Karpas-422 (cell line): ENCODE measurements around the gene BPIFB2. TPM values are rescaled to one million over a fixed set of nuclear protein-coding genes. Genes with fewer than 3 reads are reported as not detected.

Experiments
- DNase-seq: peaks from one replicate; pipeline ENCODE4 v3.0.0-alpha.2; 2015
- H2AFZ ChIP-seq: fragments of 200-600 bp; sonication (generic); 2 replicates; pipeline ENCODE4 v1.6.1; 2014; ENCODE audit warnings: antibody characterized with exemption, low read length, mixed read lengths
- H3K27ac ChIP-seq: fragments of 200-600 bp; sonication (generic); 2 replicates; pipeline ENCODE4 v1.5.1; 2014; ENCODE audit warnings: mild to moderate bottlenecking, low read length, moderate library complexity
- H3K27me3 ChIP-seq: fragments of 200-600 bp; sonication (generic); 2 replicates; pipeline ENCODE4 v1.6.1; 2014; ENCODE audit warnings: low read length, mixed read lengths
- H3K36me3 ChIP-seq: fragments of 200-600 bp; sonication (generic); 2 replicates; pipeline ENCODE4 v1.6.1; 2014; ENCODE audit warnings: low read length, mixed read lengths; ENCODE audit not compliant: insufficient read depth
- H3K4me1 ChIP-seq: fragments of 200-600 bp; sonication (generic); 2 replicates; pipeline ENCODE4 v1.6.1; 2014; ENCODE audit warnings: mild to moderate bottlenecking, low read length, mixed read lengths
- H3K4me2 ChIP-seq: fragments of 200-600 bp; sonication (generic); 2 replicates; pipeline ENCODE4 v1.6.1; 2014; ENCODE audit warnings: low read length, low read depth, mild to moderate bottlenecking; ENCODE audit not compliant: poor library complexity, severe bottlenecking
- H3K4me3 ChIP-seq: fragments of 200-600 bp; sonication (generic); 2 replicates; pipeline ENCODE4 v1.5.1; 2014; ENCODE audit warnings: mild to moderate bottlenecking, antibody characterized with exemption, low read length, mixed read lengths
- H3K79me2 ChIP-seq: fragments of 200-600 bp; sonication (generic); 2 replicates; pipeline ENCODE4 v1.6.1; 2014; ENCODE audit warnings: mild to moderate bottlenecking, low read length, mixed read lengths
- H3K9ac ChIP-seq: fragments of 200-600 bp; sonication (generic); 2 replicates; pipeline ENCODE4 v1.6.0; 2014; ENCODE audit warnings: low read length
- H3K9me2 ChIP-seq: fragments of 200-600 bp; sonication (generic), shearing (Covaris generic); replicated peaks from 2 replicates; pipeline ENCODE4 v1.6.0; 2014; ENCODE audit warnings: mild to moderate bottlenecking, low read length, moderate library complexity; ENCODE audit not compliant: insufficient read depth
- H3K9me3 ChIP-seq: fragments of 300-700, 200-600 bp; sonication (generic); 2 replicates; pipeline ENCODE4 v1.6.1; 2014; ENCODE audit warnings: low read length, mixed read lengths
- H4K20me1 ChIP-seq: fragments of 200-600 bp; sonication (generic); 2 replicates; pipeline ENCODE4 v1.6.1; 2014; ENCODE audit warnings: mild to moderate bottlenecking, antibody characterized with exemption, low read length, low read depth; ENCODE audit not compliant: insufficient read depth
- total RNA-seq: library from RNA; depleted of rRNA; stranded (reverse); fragments of >200 nt; shearing (Covaris generic); gene quantifications from 2 replicates; pipeline ENCODE4 v1.2.3, GENCODE V29; 2014; ENCODE audit warnings: low replicate concordance

BPIFB2 gene
- total RNA-seq, 1 experiment from 2014 or later: not detected

DNA sequence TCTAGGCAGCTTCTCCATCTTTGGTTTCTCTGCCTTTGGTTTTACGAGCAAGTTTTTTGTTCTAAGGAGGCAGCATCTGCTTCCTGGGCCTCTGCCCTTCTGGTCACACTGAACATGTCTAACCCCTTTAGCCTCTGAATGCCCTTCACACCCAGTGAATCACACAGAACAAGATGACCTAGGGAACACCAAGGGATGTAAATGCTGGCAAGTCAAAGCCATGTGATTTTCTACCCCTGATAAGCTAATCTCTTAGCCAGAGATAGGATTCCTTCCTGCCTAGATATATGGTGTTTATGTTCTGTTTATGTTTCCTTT is 16.7 kb downstream of the BPIFB2 start:
- Histone ChIP-seq H3K27me3 (no peaks in the 10 kb centered on the region), H3K36me3 (no peaks in the 10 kb centered on the region), H4K20me1 (no peaks in the 10 kb centered on the region), H3K9me3 (no peaks in the 10 kb centered on the region), H3K4me2 (no peak overlapping the region), H3K27ac (no peak overlapping the region), H2AFZ (no peak overlapping the region), H3K9me2 (no peaks in the 10 kb centered on the region), H3K79me2 (no peaks in the 10 kb centered on the region), H3K9ac (no peak overlapping the region), H3K4me1 (no peaks in the 10 kb centered on the region), H3K4me3 (no peak overlapping the region)
- no peak for DNase-seq

GRCh38 chr20:33024609-33025317 is 17.3 kb downstream of the BPIFB2 start:
- no peaks in the 10 kb centered on the region for H3K36me3 ChIP-seq
- no peak overlapping the region for H3K27ac ChIP-seq
- H4K20me1 ChIP-seq: no peaks in the 10 kb centered on the region
- no peaks in the 10 kb centered on the region for H3K79me2 ChIP-seq
- H3K27me3 ChIP-seq: no peaks in the 10 kb centered on the region
- H3K4me1 ChIP-seq: no peaks in the 10 kb centered on the region
- H3K4me2 ChIP-seq: no peak overlapping the region
- no peaks in the 10 kb centered on the region for H3K9me3 ChIP-seq
- H3K4me3 ChIP-seq: no peak overlapping the region
- DNase-seq: no peak
- no peak overlapping the region for H3K9ac ChIP-seq
- H2AFZ ChIP-seq: no peak overlapping the region
- no peaks in the 10 kb centered on the region for H3K9me2 ChIP-seq

- Histone ChIP-seq H3K27me3 (no peaks in the 10 kb centered on the region), H3K27ac (no peak overlapping the region), H3K36me3 (no peaks in the 10 kb centered on the region), H2AFZ (no peak overlapping the region), H3K9ac (no peak overlapping the region), H3K9me2 (no peaks in the 10 kb centered on the region), H3K9me3 (no peaks in the 10 kb centered on the region), H3K4me1 (no peaks in the 10 kb centered on the region), H3K4me2 (no peak overlapping the region), H4K20me1 (no peaks in the 10 kb centered on the region), H3K79me2 (no peaks in the 10 kb centered on the region), H3K4me3 (no peak overlapping the region)
- DNase-seq: no peak
Measured at GRCh38 chr20:33025318-33025876, 17.9 kb downstream of the BPIFB2 start.

GRCh38 chr20:33026072-33026778 is 18.7 kb downstream of the BPIFB2 start:
- H3K9ac ChIP-seq: no peak overlapping the region
- H2AFZ ChIP-seq: no peak overlapping the region
- H3K9me3 ChIP-seq: no peaks in the 10 kb centered on the region
- H3K27ac ChIP-seq: no peak overlapping the region
- DNase-seq: no peak
- H3K36me3 ChIP-seq: no peaks in the 10 kb centered on the region
- no peaks in the 10 kb centered on the region for H4K20me1 ChIP-seq
- no peaks in the 10 kb centered on the region for H3K9me2 ChIP-seq
- no peaks in the 10 kb centered on the region for H3K79me2 ChIP-seq
- no peaks in the 10 kb centered on the region for H3K4me1 ChIP-seq
- no peak overlapping the region for H3K4me2 ChIP-seq
- H3K27me3 ChIP-seq: no peaks in the 10 kb centered on the region
- no peak overlapping the region for H3K4me3 ChIP-seq

GRCh38 chr20:33026779-33027759 is 19.6 kb downstream of the BPIFB2 start:
- no peaks in the 10 kb centered on the region for H3K4me1 ChIP-seq
- no peaks in the 10 kb centered on the region for H4K20me1 ChIP-seq
- H3K4me3 ChIP-seq: no peak overlapping the region
- H3K27ac ChIP-seq: no peak overlapping the region
- H3K4me2 ChIP-seq: no peak overlapping the region
- no peaks in the 10 kb centered on the region for H3K9me2 ChIP-seq
- H3K36me3 ChIP-seq: no peaks in the 10 kb centered on the region
- H3K9me3 ChIP-seq: no peaks in the 10 kb centered on the region
- H3K27me3 ChIP-seq: no peaks in the 10 kb centered on the region
- DNase-seq: no peak
- H3K79me2 ChIP-seq: no peaks in the 10 kb centered on the region
- no peak overlapping the region for H2AFZ ChIP-seq
- H3K9ac ChIP-seq: no peak overlapping the region

GRCh38 chr20:33027769-33028751 is 20.6 kb downstream of the BPIFB2 start:
- Histone ChIP-seq H3K79me2 (no peaks in the 10 kb centered on the region), H3K9ac (no peak overlapping the region), H3K4me3 (no peak overlapping the region), H3K9me2 (no peaks in the 10 kb centered on the region), H2AFZ (no peak overlapping the region), H4K20me1 (no peaks in the 10 kb centered on the region), H3K4me2 (no peak overlapping the region), H3K36me3 (no peaks in the 10 kb centered on the region), H3K27ac (no peak overlapping the region), H3K4me1 (no peaks in the 10 kb centered on the region), H3K9me3 (no peaks in the 10 kb centered on the region), H3K27me3 (no peaks in the 10 kb centered on the region)
- no peak for DNase-seq

- DNase-seq: no peak
- H2AFZ ChIP-seq: no peak overlapping the region
Measured at GRCh38 chr20:33028875-33029274, 21.4 kb downstream of the BPIFB2 start.

More at GRCh38 chr20:33028875-33029274, 21.4 kb downstream of the BPIFB2 start:
- Histone ChIP-seq H3K27me3 (no peaks in the 10 kb centered on the region), H3K79me2 (no peaks in the 10 kb centered on the region), H3K9ac (no peak overlapping the region), H3K4me1 (no peaks in the 10 kb centered on the region), H3K9me2 (no peaks in the 10 kb centered on the region), H3K9me3 (no peaks in the 10 kb centered on the region), H3K4me3 (no peak overlapping the region), H4K20me1 (no peaks in the 10 kb centered on the region), H3K36me3 (no peaks in the 10 kb centered on the region), H3K4me2 (no peak overlapping the region), H3K27ac (no peak overlapping the region)
